HCT116 (cell line): ENCODE measurements around the gene CTTN. TPM values are rescaled to one million over a fixed set of nuclear protein-coding genes. Genes with fewer than 3 reads are reported as not detected.

ENCODE experiments used
- ATAC-seq: fragments of 200-7000 bp; cut with Tn5 transposase; 2 replicates; pipeline ENCODE4 v1.9.1; 2020; ENCODE audit warnings: mild to moderate bottlenecking, moderate library complexity
- BruUV-seq: library from RNA; stranded (reverse); fragments of 400-500 nt; replicated peaks from 2 replicates; lab custom pipeline; 2021; lab: Mats Ljungman, UMichigan
- CTCF ChIA-PET: fragments of 300-600 bp; sonication (Branson Sonifier 250); formaldehyde crosslinking; loops from one replicate; lab custom pipeline; 2021; ENCODE audit warnings: antibody characterized with exemption; lab: Charles Lee
- POLR2A ChIA-PET: fragments of 300-600, 350-600 bp; sonication (Branson Sonifier 250); formaldehyde crosslinking; loops from one replicate; lab custom pipeline; 2021; ENCODE audit warnings: antibody characterized with exemption; lab: Charles Lee
- RAD21 ChIA-PET, 2 experiments: fragments of 300-600 bp; sonication (Branson Sonifier 250); formaldehyde crosslinking; loops; one replicate each; lab custom pipeline; 2023; ENCODE audit warnings: low total read pairs in 2 of 2; ENCODE audit not compliant: uncharacterized antibody in 2 of 2, unreplicated experiment in 2 of 2, low non-redundant PET in 1 of 2; lab: Charles Lee
- DNase-seq: peaks from one replicate; pipeline ENCODE4 v3.0.0-alpha.2; 2010; ENCODE audit warnings: low read depth, low spot score
- H2AFZ ChIP-seq: fragments of 200-600 bp; shearing (Covaris generic), sonication (generic); 2 replicates; pipeline ENCODE4 v1.6.1; 2017; ENCODE audit warnings: low read depth, mixed run types, mixed read lengths, antibody characterized with exemption, low read length; ENCODE audit not compliant: poor library complexity, severe bottlenecking
- H3K27ac ChIP-seq: 2 replicates; pipeline ENCODE4 v1.5.1; 2012; ENCODE audit warnings: low read depth, low read length
- H3K27me3 ChIP-seq: fragments of 200-600 bp; sonication (generic); 2 replicates; pipeline ENCODE4 v1.6.1; 2016; ENCODE audit warnings: mixed run types, low read length, mixed read lengths; ENCODE audit not compliant: insufficient read depth
- H3K36me3 ChIP-seq, 2 experiments: fragments of 200-500 bp in 1 of 2; fragments of 200-600 bp in 1 of 2; sonication (Bioruptor generic) in 1 of 2; sonication (generic) in 1 of 2; 2 replicates each; pipeline versions ENCODE4 v1.5.1 to v1.6.1; 2014 to 2016; ENCODE audit warnings: low read length in 2 of 2, inconsistent platforms in 1 of 2, mixed read lengths in 1 of 2, mixed run types in 1 of 2; ENCODE audit not compliant: insufficient read depth in 2 of 2, control insufficient read depth in 1 of 2
- H3K4me1 ChIP-seq, 2 experiments: fragments of 200-600 bp in 1 of 2; sonication (generic) in 1 of 2; 2 replicates each; pipeline versions ENCODE4 v1.5.1 to v1.6.1; 2012 to 2017; ENCODE audit warnings: low read length in 2 of 2, inconsistent platforms in 1 of 2, mild to moderate bottlenecking in 1 of 2, mixed read lengths in 1 of 2, mixed run types in 1 of 2, moderate library complexity in 1 of 2; ENCODE audit not compliant: insufficient read depth in 2 of 2, control insufficient read depth in 1 of 2
- H3K4me2 ChIP-seq: fragments of 200-600 bp; sonication (generic); 2 replicates; pipeline ENCODE4 v1.6.1; 2017; ENCODE audit warnings: mixed run types, low read length, mixed read lengths
- H3K4me3 ChIP-seq, 2 experiments: fragments of 200-600 bp in 1 of 2; sonication (generic) in 1 of 2; replicated peaks in 1 of 2; 2 replicates each; pipeline ENCODE4 v1.5.1; 2011 to 2016; ENCODE audit warnings: low read length in 2 of 2, control low read depth in 1 of 2, low read depth in 1 of 2, mild to moderate bottlenecking in 1 of 2, mixed read lengths in 1 of 2, mixed run types in 1 of 2
- H3K79me2 ChIP-seq: fragments of 200-600 bp; sonication (generic); 2 replicates; pipeline ENCODE4 v1.6.1; 2017; ENCODE audit warnings: mild to moderate bottlenecking, mixed run types, low read length, moderate library complexity, mixed read lengths; ENCODE audit not compliant: insufficient read depth
- H3K9ac ChIP-seq: fragments of 200-600 bp; sonication (generic); 2 replicates; pipeline ENCODE4 v1.6.1; 2016; ENCODE audit warnings: low read length, mixed read lengths
- H3K9me2 ChIP-seq: fragments of 200-600 bp; sonication (generic), shearing (Covaris generic); 2 replicates; pipeline ENCODE4 v1.6.1; 2017; ENCODE audit warnings: mixed run types, mild to moderate bottlenecking, moderate library complexity; ENCODE audit not compliant: insufficient read depth
- H3K9me3 ChIP-seq, 2 experiments: fragments of 200-500 bp in 1 of 2; fragments of 200-600 bp in 1 of 2; sonication (Bioruptor generic) in 1 of 2; sonication (generic) in 1 of 2; 2 replicates each; pipeline ENCODE4 v1.6.1; 2014 to 2017; ENCODE audit warnings: low read length in 2 of 2, mixed read lengths in 2 of 2, inconsistent platforms in 1 of 2, low read depth in 1 of 2, mild to moderate bottlenecking in 1 of 2, mixed run types in 1 of 2, moderate library complexity in 1 of 2; ENCODE audit not compliant: control insufficient read depth in 1 of 2, insufficient read depth in 1 of 2
- H4K20me1 ChIP-seq: fragments of 200-600 bp; sonication (generic), shearing (Covaris generic); 2 replicates; pipeline ENCODE4 v1.6.1; 2017; ENCODE audit warnings: mixed run types, mild to moderate bottlenecking, moderate library complexity; ENCODE audit not compliant: insufficient read depth
- CBX3 ChIP-seq: IDR thresholded peaks from 2 replicates; pipeline ENCODE4 v1.6.1; 2012; ENCODE audit warnings: low read depth
- CTCF ChIP-seq, 3 experiments: fragments of 200-600 bp in 1 of 3; sonication (generic) in 1 of 3; IDR thresholded peaks in 2 of 3; conservative IDR thresholded peaks in 1 of 3; 2 replicates each; pipeline ENCODE4 v1.5.1; 2012 to 2017; ENCODE audit warnings: low read depth in 2 of 3, low read length in 2 of 3, antibody characterized with exemption in 1 of 3, borderline replicate concordance in 1 of 3, control low read depth in 1 of 3, mild to moderate bottlenecking in 1 of 3, mixed read lengths in 1 of 3, mixed run types in 1 of 3, moderate library complexity in 1 of 3; ENCODE audit not compliant: insufficient read depth in 1 of 3
- EGR1 ChIP-seq: IDR thresholded peaks from 2 replicates; pipeline ENCODE4 v1.6.1; 2012; ENCODE audit warnings: low read depth
- ELF1 ChIP-seq: IDR thresholded peaks from 2 replicates; pipeline ENCODE4 v1.6.1; 2012; ENCODE audit warnings: low read depth, borderline replicate concordance
- FOSL1 ChIP-seq: IDR thresholded peaks from 2 replicates; pipeline ENCODE4 v1.6.1; 2012; ENCODE audit warnings: low read depth
- MAX ChIP-seq: IDR thresholded peaks from 2 replicates; pipeline ENCODE4 v1.6.1; 2012
- POLR2AphosphoS5 ChIP-seq: IDR thresholded peaks from 2 replicates; pipeline ENCODE4 v1.6.1; 2011; ENCODE audit warnings: mild to moderate bottlenecking, low read depth, low read length, moderate library complexity
- RAD21 ChIP-seq: IDR thresholded peaks from 2 replicates; pipeline ENCODE4 v1.6.1; 2012; ENCODE audit warnings: low read depth, mild to moderate bottlenecking
- REST ChIP-seq: IDR thresholded peaks from 2 replicates; pipeline ENCODE4 v1.6.1; 2012; ENCODE audit warnings: low read depth
- SP1 ChIP-seq: IDR thresholded peaks from 2 replicates; pipeline ENCODE4 v1.6.1; 2012; ENCODE audit warnings: low read depth
- SRF ChIP-seq: IDR thresholded peaks from 2 replicates; pipeline ENCODE4 v1.6.1; 2012; ENCODE audit warnings: low read depth
- TCF7L2 ChIP-seq: IDR thresholded peaks from 2 replicates; pipeline ENCODE4 v1.7.0; 2011; ENCODE audit warnings: borderline replicate concordance, inconsistent platforms; ENCODE audit not compliant: insufficient read depth, insufficient read length; ENCODE audit errors: extremely low read depth
- YY1 ChIP-seq: IDR thresholded peaks from 2 replicates; pipeline ENCODE4 v1.6.1; 2011; ENCODE audit warnings: low read length, low read depth, moderate library complexity, mild to moderate bottlenecking; ENCODE audit not compliant: insufficient replicate concordance; ENCODE audit errors: extremely low read depth
- ZNF274 ChIP-seq: fragments of 200-500 bp; sonication (Bioruptor generic); IDR thresholded peaks from 2 replicates; pipeline ENCODE4 v1.6.1; 2014; ENCODE audit warnings: mild to moderate bottlenecking, low read depth, low read length, inconsistent platforms
- intact Hi-C: fragments of 100-400 bp; cut with micrococcal nuclease; formaldehyde crosslinking; loops from 2 replicates; pipeline ENCODE4 v1.10.0; 2022
- total RNA-seq: library from RNA; stranded (reverse); gene quantifications from one replicate; pipeline ENCODE4 v1.2.1, GENCODE V29; 2021; ENCODE audit not compliant: unreplicated experiment
- TF ChIP-seq, protein P1 (sequence below): IDR thresholded peaks from 2 replicates; pipeline ENCODE4 v1.6.1; 2012

CTTN gene
- total RNA-seq, 1 experiment from 2014 or later = 249 TPM

- TF ChIP-seq, protein P1, sequence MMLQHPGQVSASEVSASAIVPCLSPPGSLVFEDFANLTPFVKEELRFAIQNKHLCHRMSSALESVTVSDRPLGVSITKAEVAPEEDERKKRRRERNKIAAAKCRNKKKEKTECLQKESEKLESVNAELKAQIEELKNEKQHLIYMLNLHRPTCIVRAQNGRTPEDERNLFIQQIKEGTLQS = no peak
- no peak for TF ChIP-seq RAD21
- TF ChIP-seq MAX = no peak
- no peak for TF ChIP-seq YY1
- no peak for TF ChIP-seq SP1
- no peak for TF ChIP-seq EGR1
- no peak for TF ChIP-seq CBX3
- no peak for TF ChIP-seq TCF7L2
- no peak for TF ChIP-seq CTCF (IDR thresholded peaks at IDR 0.05 in 2 of 3, conservative IDR thresholded peaks at IDR 0.05 in 1 of 3; ENCODE audit: borderline replicate concordance in 1 of 3, insufficient read depth in 1 of 3, low read depth in 2 of 3, low read length in 2 of 3)
- no peak for TF ChIP-seq SRF
- TF ChIP-seq ELF1 = no peak
- TF ChIP-seq POLR2AphosphoS5 = no peak
- no peak for TF ChIP-seq ZNF274
Observed at GRCh38 chr11:70456921-70457532, 58.7 kb downstream of the CTTN start (continued).

DNA sequence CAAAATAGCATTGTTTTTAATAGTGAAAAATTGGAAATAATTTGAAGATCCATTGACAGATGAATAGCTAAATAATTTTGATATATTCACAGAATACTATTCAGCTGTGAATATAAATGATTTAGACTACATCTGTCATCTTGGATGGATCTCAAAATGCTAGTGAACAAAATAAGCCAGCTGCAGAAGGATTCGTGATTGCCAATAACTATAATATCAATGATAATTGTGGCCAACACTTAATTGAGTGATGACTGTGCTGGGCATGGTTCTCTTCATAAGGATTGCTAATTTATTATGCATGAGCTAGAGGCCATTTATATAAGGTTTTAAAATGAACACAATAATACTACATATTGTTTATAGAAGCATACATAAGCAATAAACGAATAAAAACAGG, 60.4 kb downstream of the CTTN start:
- Histone ChIP-seq H4K20me1 (no peaks in the 10 kb centered on the region), H3K79me2 (no peaks in the 10 kb centered on the region), H3K9ac (no peak overlapping the region), H3K36me3 (no peaks in the 10 kb centered on the region), H3K27ac (no peak overlapping the region), H3K9me2 (no peaks in the 10 kb centered on the region), H3K4me2 (no peak overlapping the region), H3K9me3 (no peaks in the 10 kb centered on the region), H3K27me3 (no peaks in the 10 kb centered on the region), H3K4me1 (no peaks in the 10 kb centered on the region), H2AFZ (no peak overlapping the region), H3K4me3 (no peak overlapping the region)
- no peak for DNase-seq
- intact Hi-C loops = no loop called here
- BruUV-seq = no TSS peak
- ATAC-seq = no peak
- ChIA-PET POLR2A (no interaction called here), RAD21 (no interaction called here), CTCF (no interaction called here)
- TF ChIP-seq FOSL1 (no peak), CTCF (IDR thresholded peaks at IDR 0.05 in 2 of 3, conservative IDR thresholded peaks at IDR 0.05 in 1 of 3; ENCODE audit: borderline replicate concordance in 1 of 3, insufficient read depth in 1 of 3, low read depth in 2 of 3, low read length in 2 of 3) (no peak), TCF7L2 (no peak), YY1 (no peak), EGR1 (no peak), REST (no peak), MAX (no peak), POLR2AphosphoS5 (no peak)
